ENCODE measurements around the gene DOK1.

The DOK1 gene

DNA sequence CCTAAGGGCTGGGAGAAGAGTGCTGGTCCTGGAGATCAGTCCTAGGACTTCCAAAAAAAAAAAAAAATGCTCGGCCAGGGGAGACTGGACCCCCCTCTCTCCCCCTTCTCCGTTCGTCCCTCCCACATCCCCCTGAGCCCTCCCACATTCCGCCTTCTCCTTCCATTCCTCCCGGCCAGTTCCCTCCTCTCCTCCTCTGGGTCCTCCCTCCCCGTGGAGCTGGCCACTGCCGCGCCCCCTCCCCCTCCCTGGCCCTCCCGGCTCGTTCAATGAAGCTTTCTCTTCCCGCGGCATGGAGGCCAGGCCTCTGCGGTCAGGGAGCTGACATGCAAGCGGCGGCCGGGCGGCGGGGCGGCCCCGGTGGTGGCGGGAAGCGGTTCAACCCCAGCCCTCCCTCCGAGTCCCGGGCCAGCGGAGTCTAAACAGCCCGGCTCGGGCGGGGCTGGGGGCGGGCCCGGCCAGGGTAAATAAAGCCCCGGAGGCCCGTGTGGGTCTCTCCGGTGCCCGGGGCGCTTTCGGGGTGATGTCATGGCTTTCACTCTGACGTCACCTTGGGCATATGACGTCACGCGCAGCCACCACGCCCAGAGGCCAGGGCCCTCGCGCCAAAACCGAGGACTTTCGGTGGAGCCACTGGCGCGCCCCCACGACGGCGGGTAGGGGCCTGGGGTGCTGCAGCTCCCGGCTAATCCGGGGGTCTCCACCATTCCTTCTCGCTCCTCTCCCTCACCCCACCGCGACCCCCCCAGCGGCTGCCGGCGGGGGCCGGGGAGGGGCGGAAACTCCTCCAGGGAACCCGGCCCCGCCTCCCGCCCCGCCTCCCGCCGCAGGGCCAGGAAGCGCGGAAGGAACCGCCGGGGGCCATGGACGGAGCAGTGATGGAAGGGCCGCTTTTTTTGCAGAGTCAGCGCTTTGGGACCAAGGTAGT, at the start of gene DOK1, which contains the start of gene LOXL3:
TSS of gene DOK1 (plus strand) at position 829 of the 928 bp plus-strand sequence. CDS start at position 864, 35 bp downstream.
TSS of gene LOXL3 (minus strand) at position 51 of the 928 bp plus-strand sequence. CDS start 1,308 bp downstream, outside the sequence.
- DNase-seq, result peak; percentile 77 to 84

DNA sequence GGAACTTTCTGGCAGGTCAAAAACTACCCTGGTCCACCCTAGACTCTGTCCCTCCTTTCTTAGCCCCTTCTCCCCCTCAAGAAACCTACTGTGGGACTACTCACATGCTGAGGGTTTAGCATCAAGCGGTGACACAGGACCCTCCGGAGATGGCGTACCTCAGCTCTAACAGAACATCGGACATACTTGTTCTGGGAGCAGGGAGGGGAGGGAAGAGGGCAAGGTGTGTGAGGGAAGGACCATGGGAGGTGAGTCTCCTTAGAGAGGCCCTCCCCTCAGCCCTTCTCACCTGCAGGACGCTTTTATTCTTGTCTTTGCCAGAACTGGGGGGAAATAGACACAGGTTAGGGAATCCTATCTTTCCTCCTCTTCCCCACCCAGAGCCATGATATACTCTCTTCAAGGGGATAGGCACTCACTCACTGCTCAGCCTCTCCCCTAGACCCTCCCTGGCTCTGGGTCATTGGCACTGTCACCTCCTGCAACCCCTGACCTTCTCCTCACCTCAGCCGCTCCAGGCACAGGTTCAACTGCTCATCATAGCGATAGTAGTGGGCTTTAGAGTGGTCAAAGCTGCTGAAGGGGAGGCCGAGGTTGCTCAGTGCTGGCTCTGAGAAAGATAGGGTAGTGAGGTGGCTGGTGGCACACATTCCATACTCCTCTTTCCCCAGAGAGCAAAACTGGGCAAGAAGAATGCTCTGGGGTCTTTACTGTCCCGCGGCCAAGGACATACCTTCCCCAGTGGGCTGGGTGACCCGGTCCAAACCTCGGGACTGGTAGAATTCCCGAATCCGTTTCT, 48.9 kb upstream of the DOK1 start:
- DNase-seq, result no peak

DNA sequence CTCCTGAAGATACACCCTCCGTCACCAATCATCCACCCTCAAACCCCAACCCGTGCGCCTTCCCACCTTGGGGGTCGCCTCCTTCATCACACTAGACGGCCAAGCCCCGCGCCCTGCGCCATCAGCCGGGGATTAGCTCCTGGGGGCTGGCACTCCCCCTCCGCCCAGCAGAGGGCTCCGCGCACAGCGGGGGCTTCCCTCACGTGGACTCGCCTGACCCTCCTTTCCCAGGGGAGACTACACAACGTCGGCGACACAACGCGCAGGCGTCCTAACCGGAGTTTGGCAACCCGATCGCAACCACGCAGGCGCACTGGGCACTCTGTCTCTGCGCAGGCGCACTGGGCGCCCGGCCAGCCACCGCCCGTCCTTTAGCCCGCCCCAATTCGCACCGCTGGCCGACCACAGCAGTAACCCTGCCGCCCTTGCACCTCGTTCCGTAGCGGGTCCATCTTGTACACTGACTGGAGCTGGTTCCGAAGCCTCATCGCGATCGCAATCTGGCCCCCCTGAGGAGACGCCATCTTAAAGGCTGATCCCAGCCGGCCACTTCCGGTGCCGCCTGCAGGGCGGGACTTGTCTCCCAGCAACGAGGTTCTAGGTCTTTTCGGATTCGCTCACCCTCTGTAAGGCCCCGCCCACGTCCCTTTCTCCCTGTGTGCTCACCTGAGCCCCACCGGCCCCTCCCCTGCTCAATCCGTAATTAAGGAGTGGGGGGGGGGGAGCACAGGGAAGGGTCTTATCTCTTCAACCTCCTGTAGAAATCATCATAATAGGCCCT, 47.2 kb upstream of the DOK1 start, which contains the start of gene PCGF1:
TSS of gene PCGF1 (minus strand) at position 551 of the 781 bp plus-strand sequence. CDS start at position 524, 27 bp downstream.
- DNase-seq, result peak; percentile 99 to 100

DNA sequence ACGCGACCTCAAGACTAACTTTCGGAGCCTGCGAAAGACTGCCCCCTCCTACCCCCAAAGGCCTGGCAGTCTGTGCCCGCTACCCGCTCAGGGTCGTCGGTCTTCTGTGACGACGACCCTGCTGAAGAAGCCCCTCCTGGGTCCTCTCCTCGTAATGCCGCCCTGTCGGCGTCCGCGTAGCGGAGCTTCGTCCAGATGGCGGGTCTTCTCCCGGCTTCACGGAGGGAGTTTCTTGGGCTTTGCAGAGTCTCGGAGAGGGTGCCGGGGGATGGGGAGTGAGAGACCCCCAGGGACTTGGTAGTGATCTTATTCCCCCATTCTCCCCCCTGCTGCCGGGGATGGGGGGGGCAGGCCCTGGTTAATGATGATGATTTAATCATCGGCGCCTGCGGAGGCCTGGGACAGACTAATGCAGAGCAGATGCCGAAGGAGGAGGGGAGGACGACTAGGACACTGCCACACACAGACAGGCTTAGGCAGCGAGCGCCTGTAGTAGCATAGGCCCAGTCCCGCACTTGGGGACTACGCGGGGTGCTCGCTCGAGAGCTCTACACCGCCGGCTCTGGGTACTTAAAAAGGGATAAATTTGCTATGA, 46.5 kb upstream of the DOK1 start:
- peak in 1 of 2 donors; percentile 19 for DNase-seq

DNA sequence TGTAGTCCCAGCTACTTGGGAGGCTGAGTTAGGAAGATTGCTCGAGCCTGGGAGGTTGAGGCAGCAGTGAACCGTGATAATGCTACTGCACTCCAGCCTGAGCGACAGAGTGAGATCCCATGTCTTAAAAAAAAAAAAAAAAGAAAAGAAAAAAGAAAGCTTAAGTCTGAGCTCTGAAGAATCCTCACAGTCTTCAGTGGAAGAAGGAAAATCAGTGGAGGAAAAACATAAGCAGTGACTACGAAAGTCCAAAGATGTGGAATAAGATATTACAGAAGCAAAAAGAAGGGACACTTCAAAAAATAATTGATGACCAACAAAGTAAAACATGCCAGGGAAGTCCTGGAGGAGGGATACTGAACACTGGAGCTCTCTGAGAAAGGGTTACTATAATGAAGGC, 44.2 kb upstream of the DOK1 start:
- DNase-seq, result no peak

DNA sequence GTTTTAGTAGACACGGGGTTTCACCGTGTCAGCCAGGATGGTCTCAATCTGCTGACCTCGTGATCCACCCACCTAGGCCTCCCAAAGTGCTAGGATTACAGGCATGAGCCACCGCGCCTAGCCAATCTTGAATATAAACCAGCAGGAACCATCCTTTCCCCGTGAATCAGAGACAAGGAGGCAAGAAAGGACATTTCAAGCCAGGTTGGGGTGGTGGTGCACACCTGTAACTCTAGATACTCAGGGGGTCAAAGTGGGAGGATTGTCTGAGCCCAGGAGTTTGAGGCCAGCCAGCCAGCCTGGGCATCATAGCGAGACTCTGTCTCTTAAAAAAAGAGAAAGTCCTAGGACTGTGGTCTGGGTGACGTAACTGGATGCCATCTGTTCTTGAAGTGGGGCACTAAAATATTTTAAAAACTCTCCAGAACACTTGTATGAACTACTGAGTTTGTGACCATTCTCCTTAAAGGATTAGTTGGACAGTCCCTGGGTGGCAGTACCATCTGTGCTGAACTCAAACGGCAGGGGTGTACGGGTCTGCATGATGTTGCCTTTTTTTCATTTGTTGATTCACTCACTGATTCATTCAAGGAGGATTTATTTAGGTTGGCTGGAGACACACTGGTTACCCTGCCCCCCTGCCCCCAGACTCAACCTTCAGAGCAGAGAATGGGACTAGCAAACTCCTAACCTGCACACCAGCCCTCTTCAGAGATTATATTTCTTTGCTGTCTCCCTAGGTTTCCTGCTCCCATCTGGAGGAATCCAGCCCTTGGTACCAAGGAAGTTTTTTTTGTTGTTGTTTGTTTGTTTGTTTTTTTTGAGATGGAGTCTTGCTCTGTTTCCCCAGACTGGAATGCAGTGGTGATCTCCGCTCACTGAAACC, 43.2 kb upstream of the DOK1 start:
- no peak for DNase-seq

DNA sequence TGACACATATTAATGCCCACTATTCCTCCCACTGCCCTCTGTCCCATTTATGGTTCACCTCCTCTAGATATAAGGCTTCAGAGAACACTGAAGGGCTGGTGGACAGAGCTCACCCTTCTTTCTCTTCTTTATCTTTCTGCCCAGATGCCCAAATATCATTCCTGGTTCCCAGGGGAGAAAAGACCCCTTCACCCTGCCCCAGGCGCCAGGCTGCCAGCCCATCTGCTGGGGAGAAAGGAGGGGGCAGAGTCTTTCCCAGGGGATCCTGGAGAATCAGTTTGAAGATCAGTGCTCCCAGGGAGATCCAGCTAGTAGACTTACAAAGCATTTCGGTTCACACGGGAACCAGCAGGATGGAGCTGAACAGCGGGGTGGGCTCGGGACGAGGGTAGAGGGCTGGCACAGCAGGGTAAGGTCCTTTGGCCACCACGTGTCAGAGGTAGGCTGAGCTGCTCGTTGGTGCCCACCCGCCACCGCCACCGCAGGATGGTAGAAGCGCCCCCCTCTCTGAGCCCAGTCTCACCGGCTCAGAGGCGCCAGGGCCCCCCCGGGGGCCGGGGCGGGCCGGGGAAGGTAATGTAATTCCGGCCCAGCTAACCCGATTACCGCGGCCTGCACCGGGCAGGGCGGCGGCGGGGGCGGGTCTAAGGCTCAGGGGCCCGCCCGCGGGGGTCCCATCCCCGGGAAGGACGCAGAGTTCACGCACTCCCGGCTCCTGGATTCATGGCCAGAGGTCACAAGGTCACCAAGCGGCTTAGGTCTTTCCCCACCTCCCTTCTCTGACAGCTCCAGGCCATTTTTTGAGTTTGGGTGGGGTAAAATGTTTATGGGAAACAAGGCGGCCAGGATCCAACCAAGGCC, 41.5 kb upstream of the DOK1 start:
- no peak for DNase-seq

DNA sequence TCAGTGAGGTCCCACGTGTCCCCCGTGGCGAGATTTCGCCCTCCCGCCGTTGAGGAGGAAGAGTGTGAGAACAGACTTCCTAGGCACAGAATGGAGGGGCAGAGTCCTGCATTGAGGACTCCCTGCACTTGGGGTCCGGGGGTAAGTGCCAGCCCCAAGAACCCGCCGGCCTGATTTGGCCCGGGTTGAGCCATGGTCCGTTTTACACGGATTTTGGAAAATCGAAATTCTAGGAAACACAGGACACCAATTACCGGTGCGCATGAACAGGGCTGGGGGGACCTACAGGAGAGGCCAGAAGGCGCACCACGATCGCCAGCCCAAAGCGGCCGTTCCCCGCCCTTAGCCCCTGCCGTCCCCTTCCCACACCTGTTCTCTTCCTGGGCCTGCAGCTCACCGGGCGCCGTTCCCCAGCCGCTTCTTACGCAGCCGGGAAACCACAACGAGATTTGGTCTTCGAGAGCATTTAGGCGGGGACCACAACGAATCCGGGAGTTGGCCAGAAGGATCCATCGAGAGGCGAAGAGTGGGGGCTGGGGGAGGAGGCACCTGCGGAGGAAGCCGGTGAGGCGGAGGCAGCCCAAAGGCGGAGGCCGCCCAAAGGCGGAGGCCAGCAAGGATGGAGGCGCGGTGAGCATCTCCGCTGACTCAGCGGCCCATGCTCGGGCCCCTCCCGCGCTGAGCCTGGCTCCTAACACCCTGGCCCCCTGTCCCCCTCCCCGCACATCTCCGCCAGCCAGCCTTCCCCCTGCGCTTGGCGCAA, 40.7 kb upstream of the DOK1 start:
- peak in 1 of 2 donors; percentile 19 for DNase-seq

DNA sequence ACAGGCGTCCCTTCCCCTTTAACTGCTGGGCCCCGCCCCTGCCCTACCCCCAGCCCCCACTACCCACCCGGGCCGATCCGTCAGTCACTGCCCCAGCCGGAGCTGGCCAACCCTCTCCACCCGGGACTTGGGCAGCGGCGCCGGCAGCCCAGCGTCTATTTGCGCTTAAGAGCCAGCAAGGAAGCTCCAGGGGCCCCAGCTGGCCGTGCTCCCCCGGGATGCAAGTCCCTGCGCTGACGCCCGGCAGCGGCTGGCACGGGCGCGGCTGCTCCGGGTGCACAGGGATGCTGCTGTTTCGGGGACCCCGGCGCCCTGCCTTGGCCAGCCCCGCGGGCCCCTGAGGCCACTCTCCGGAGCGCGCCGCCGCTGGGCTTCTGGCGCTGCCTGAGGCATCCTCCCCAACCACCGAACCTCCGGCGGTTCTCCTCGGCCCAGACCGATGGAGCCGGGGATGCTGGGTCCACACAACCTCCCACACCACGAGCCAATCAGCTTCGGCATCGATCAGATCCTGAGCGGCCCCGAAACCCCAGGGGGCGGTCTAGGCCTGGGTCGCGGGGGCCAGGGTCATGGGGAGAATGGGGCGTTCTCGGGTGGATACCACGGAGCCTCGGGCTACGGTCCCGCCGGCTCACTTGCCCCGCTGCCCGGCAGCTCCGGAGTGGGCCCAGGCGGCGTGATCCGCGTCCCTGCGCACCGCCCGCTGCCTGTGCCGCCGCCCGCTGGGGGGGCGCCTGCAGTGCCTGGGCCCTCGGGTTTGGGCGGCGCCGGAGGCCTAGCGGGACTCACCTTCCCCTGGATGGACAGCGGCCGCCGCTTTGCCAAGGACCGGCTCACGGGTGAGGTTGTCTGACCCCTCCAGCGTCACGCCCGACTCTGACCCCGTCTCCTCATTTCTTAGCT, 39.9 kb upstream of the DOK1 start, which contains the start of gene TLX2:
TSS of gene TLX2 (plus strand) at position 83 of the 903 bp plus-strand sequence. CDS start at position 440, 357 bp downstream.
- DNase-seq, result no peak

DNA sequence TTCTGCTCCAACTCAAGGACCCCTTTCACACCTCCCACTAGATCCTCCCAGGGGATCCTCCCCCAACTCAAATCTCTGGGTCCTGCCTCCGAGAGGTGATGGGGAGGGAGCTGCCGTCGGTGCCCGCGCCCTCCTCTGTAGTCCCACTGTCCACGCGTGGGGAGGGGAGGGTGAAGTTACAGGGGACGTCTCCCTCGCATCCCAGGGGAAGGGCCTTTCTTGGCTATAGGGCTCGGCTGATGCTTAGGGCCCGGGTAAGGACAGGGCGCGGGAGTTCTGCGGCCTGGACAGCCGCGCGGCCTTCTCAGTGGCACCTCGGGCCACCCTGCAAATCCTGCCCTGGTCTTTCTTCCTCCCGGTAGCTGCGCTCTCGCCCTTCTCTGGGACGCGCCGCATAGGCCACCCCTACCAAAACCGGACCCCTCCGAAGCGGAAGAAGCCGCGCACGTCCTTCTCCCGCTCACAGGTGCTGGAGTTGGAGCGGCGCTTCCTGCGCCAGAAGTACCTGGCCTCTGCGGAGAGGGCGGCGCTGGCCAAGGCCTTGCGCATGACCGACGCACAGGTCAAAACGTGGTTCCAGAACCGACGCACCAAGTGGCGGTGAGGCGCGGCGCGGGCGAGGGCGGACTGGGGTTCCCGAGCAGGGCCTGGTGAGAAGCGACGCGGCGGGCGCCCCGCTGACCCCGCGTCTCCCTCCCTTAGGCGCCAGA, 39.1 kb upstream of the DOK1 start:
- DNase-seq, result no peak

DNA sequence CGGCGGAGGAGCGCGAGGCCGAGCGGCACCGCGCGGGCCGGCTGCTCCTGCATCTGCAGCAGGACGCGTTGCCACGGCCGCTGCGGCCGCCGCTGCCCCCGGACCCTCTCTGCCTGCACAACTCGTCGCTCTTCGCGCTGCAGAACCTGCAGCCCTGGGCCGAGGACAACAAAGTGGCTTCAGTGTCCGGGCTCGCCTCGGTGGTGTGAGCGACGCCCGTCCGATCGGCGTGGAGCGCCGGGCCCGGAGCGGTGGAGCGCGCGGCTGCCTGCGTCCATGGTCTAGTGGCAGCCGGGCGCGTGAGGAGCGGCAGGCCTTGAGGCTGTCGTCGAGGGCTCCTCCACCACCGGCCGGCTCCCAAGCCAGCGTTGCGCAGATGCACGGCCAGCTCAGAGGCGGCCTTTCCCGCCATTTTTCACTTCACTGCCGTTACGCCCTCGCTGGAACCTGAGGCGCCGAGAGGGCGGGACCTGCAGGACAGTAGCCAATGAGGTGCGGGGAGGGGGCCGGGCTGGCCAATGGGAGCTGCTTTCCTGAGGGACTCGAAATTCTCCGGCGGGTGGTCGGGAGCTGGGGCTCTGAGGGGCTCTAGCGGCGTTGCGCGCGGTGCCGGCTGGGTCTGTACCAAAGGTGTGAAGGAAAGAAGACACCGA, 38.4 kb upstream of the DOK1 start:
- peak; percentile 74 to 76 for DNase-seq

DNA sequence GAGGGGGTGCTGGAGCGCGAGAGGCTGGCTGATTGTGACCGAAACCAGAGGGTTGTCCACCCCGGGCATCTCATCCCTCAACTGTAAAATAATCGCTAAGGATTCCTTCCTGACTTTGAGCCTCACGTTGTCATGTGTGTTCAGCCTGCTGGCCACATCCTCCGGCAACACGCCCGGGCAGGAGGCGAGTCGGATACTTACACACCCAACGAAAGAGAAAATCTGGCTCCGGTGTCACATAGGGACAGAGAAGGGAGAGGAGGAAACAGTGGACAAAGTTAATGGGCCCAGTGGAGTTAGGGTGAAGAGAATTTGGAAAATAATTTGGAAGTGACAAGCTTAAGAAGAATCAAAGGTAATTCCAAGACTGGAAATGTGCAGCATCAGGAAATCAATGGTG, 37.9 kb upstream of the DOK1 start:
- no peak for DNase-seq

DNA sequence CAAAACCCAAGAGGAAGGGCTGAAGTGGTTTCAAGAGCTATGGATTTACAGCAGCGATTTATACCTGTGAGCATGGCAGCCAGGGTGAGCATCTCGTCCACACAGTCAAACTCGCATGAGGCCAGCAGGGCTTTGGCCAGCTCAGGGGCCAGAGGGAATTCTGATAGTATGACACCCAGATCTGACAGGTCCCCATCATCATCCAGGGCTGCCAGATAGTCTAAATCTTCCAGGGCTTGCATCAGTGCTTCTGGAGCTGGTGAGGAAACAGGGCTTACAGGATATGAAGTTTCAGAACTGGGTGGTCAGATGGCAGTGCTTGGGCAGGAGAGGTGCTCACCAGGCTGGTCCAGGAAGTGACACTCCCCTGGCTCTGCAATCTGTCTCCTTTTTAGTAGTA, 32.0 kb upstream of the DOK1 start:
- DNase-seq, result no peak

DNA sequence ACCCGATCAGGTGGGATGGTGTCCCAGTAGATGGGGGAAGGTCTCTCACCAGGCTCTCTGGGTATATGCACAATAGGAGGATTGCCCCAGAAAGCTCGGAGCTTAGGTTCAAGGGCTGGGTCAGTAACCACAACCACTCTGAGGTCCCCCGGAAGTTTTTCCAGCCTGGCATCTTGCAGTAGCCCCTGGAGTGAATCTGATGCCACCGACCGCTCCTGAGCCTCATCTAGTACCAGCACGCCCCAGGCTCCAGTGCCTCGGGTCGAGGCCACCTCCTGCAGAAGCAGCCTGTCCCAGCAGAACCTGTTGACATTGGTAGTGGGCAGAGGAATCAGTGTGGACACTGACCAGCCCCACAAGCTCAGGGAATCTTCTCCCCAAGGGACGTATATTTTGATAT, 30.5 kb upstream of the DOK1 start:
- DNase-seq, result no peak

DNA sequence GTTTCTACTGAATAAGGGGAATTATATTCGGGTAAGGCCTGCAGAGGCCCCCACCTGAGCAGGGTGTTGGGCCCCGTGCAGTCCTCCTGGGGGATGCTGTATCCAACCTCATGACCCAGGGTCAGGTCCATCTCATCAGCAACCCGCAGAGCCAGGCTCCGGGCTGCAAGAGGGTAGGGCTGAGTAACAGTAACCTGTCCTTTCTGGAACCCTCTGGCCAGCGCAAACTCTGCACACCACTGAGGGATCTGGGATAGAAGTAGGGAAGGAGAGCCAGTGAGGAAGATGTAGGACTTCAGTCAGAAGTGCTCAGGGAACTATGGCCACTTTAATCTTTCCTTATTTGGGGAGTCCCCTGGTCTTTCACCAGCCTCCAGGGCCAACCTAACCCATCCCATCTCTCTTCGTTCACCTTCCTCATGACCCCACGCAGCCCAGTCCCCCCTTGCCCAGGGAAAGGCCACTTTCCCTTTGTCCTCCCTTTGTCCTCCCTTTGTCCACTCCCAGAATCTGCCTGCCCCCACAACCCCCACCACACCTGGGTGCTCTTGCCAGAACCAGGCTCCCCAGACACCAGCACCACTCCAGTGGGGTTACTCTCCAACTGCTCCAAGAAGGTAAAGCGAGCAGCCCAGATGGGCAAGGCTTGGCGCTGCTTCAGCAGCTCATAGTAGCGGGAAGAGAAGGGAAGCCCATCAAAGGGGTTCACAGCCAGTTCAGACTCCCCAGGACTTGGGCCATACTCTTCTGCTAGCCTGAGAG, 29.4 kb upstream of the DOK1 start:
- DNase-seq, result no peak

Measured in activated CD4-positive, alpha-beta T cell treated with anti-CD3 and anti-CD28 coated beads for 4 hours (primary cell).